Retinal pigment epithelial cell (primary cell): ENCODE data around the gene SFMBT2.

Source experiments
- DNase-seq: peaks from one replicate; pipeline ENCODE4 v3.0.0-alpha.2; 2010; ENCODE audit warnings: low read depth
- H3K4me3 ChIP-seq: 2 replicates; pipeline ENCODE4 v1.5.1; 2011; ENCODE audit warnings: mild to moderate bottlenecking, low read length, control low read depth, moderate library complexity
- TF ChIP-seq, protein P1 (sequence below): conservative IDR thresholded peaks from 2 replicates; pipeline ENCODE4 v1.5.1; 2011; ENCODE audit warnings: low read depth, low read length, control low read depth, inconsistent platforms

The SFMBT2 gene

DNA sequence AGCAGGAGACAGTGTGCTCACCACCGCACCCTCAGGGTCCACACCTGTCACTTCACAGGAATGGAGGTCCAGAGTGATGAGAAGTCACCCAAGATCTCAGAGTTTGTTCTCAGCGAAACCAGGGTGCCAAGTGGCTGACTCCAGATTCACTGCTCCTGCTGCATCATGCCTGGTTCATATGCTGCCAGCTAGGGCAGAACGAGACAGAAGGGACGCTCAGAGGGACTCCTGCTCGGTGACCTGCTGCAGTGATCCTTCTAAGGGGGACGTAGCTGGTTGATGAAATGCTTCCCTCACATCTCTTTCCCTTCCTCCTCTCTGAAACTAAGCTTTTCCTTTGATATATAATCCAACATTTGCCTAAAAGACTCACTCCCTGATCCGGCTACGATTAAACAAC is 248.5 kb downstream of the SFMBT2 start:
- DNase-seq: no peak
- no peak overlapping the region for H3K4me3 ChIP-seq
- TF ChIP-seq, protein P1, sequence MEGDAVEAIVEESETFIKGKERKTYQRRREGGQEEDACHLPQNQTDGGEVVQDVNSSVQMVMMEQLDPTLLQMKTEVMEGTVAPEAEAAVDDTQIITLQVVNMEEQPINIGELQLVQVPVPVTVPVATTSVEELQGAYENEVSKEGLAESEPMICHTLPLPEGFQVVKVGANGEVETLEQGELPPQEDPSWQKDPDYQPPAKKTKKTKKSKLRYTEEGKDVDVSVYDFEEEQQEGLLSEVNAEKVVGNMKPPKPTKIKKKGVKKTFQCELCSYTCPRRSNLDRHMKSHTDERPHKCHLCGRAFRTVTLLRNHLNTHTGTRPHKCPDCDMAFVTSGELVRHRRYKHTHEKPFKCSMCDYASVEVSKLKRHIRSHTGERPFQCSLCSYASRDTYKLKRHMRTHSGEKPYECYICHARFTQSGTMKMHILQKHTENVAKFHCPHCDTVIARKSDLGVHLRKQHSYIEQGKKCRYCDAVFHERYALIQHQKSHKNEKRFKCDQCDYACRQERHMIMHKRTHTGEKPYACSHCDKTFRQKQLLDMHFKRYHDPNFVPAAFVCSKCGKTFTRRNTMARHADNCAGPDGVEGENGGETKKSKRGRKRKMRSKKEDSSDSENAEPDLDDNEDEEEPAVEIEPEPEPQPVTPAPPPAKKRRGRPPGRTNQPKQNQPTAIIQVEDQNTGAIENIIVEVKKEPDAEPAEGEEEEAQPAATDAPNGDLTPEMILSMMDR: no peak

DNA sequence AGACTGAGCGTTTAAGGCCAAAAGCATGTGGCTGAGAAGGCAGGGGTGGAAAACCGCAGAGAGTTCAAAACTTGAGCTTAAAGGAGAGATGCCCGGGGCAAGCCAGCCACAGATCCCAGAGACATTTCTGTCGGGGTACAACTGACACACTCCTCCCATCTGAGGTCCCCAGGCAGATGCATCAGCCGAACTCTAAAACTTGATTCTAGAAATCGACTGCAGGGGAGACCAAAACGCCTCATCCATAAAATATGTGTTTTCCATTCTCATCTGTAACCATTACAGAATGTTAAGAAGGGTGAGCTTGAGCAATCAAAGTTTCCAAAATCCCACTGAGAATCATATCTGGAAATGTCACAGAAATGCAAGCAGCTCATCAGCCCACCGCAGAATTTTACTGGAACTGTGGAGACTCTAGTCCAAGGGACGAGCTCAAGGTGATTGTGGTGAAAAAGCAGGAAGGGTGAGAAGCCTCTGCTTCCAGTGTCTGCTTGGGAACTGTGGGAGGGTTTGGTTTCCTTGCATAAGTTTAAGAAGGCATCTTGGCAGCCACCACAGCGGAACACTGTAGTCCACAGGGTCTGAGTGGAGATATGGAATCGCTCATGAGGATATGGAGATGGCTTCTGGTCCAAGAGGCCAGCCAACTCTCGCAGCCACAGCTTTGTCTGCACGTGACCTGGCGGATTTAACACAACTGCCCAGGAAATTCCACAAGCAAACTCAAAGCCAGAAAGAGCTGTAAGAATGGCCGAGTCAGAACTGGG is 249.2 kb downstream of the SFMBT2 start:
- no peak overlapping the region for H3K4me3 ChIP-seq
- no peak for DNase-seq
- TF ChIP-seq, protein P1: no peak

DNA sequence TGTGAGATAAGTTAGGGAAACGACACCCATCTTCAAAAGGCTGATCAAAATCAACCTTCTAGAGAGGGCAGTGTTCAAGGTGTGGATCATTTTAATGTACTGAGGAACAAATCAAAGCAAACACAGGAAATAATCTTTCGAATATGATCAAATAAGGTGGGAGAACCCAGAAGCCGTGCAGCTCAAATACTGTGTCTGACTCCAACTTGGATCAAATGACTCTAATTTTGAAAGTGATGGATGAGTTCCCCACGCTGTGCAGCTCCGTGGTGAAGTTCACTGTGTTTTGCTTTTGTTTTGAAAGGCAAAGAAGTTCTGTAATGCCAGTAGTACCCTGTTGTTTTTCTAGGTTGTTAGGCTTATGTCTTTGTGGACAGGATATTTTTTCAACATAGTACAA is 250.9 kb downstream of the SFMBT2 start:
- no peak overlapping the region for H3K4me3 ChIP-seq
- TF ChIP-seq, protein P1: no peak
- no peak for DNase-seq

DNA sequence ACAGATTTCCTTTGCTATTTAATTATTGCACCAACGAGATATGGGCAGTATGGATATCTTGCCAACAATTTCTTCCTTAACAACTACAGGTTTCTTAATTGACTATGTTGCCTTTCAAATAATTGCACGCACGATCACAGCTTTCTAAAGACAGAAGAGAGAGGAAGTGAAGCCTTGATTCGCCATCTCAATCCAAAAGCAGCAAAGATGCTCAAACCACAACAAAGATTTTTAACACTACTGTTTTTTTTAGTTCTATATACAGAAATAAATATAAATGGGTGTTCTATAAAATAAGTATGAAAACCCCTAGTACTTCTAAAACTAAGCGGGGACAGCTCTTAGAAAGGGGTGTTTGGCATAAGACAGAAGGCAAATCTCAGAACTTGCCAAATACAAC is 251.3 kb downstream of the SFMBT2 start:
- TF ChIP-seq, protein P1: no peak
- no peak for DNase-seq
- H3K4me3 ChIP-seq: no peak overlapping the region

DNA sequence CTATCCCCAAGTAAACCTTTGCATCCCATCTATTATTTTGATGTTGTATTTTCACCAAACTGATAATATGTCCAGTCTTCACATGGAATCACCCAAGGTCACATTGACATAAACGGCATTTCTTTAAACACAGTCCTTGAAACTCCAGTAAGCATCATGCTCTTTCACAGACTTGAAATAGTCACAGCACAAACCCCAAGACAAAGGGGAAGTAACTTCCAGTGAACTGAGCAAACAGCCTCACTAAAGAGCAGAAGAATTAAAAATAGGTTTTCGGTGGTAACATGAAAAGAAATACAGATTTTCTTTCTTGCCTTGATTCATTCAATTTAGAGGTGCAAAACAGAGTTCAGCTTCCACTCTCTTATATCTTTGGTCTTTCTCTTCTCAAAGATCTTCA is 253.7 kb downstream of the SFMBT2 start:
- no peak for DNase-seq
- TF ChIP-seq, protein P1: no peak
- H3K4me3 ChIP-seq: no peak overlapping the region

DNA sequence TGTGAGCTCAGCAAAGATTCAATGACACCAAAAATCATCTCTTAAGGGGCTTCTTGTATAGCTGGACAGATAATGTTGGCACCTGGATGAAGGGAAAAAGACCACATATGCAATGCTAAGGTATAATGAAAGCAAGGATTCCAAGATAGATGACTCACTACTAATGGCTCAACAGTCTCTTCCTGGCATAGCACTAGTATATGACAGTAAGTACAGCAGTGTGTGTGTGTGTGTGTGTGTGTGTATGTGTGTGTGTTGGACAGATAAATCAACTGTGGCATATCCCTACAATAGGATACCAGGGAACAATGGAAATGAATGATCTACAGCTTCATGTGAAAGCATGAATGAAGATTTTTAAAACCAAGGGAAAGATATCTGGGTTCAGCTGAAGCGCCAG is 257.1 kb downstream of the SFMBT2 start:
- DNase-seq: no peak
- H3K4me3 ChIP-seq: no peak overlapping the region
- TF ChIP-seq, protein P1: no peak

DNA sequence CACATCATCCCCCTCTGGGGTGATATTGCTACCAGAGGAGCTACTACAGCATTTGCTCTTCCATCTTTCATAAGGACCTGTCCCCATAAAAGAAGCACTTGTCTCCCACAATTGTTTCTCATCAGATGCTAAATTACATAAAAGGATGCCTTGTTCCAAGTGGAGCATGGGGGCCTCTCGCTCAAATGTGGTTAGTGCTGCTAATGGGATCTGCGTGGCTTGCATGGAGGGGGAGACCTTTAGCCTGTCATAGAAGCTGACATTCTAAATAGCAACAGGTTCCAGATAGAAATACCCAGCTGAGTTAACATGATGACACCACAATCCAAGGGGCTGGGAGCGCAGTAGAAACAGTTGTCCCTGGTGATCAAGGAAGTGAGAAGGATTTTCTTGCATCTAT is 257.9 kb downstream of the SFMBT2 start:
- TF ChIP-seq, protein P1: no peak
- no peak overlapping the region for H3K4me3 ChIP-seq
- no peak for DNase-seq
